Ascending aorta (tissue), 2 donors: Measurements from ENCODE around the gene SAXO1. TPM values are rescaled to one million over a fixed set of nuclear protein-coding genes. Genes with fewer than 3 reads are reported as not detected.

ENCODE experiments used
- DNase-seq, 2 donors: peaks; one replicate each; pipeline ENCODE4 v3.0.0-alpha.2; 2019; ENCODE audit warnings: low spot score in 2 of 2
- H3K27ac ChIP-seq, 2 donors: fragments of 200-600 bp; sonication (generic); one replicate each; pipeline ENCODE4 v1.5.1; 2016 to 2017; ENCODE audit warnings: mild to moderate bottlenecking in 1 of 2
- H3K27me3 ChIP-seq: fragments of 200-600 bp; sonication (generic); one replicate; pipeline ENCODE4 v1.5.1; 2017
- H3K36me3 ChIP-seq, 2 donors: fragments of 200-600 bp; sonication (generic); one replicate each; pipeline ENCODE4 v1.5.1; 2016
- H3K4me1 ChIP-seq, 2 donors: fragments of 200-600 bp; sonication (generic); one replicate each; pipeline ENCODE4 v1.5.1; 2016 to 2017; ENCODE audit warnings: mild to moderate bottlenecking in 1 of 2
- H3K4me3 ChIP-seq, 2 donors: fragments of 200-600 bp; sonication (generic); one replicate each; pipeline ENCODE4 v1.5.1; 2016 to 2017; ENCODE audit warnings: mild to moderate bottlenecking in 1 of 2
- H3K9me3 ChIP-seq, 2 donors: fragments of 200-600 bp; sonication (generic); one replicate each; pipeline ENCODE4 v1.5.1; 2016
- CTCF ChIP-seq, 3 experiments: fragments of 200-600 bp in 2 of 3; fragments of 450-650 bp in 1 of 3; sonication (generic) in 2 of 3; IDR thresholded peaks; one replicate each; pipeline ENCODE4 v1.5.1; 2016 to 2019; ENCODE audit warnings: antibody characterized with exemption in 3 of 3, mild to moderate bottlenecking in 1 of 3, moderate library complexity in 1 of 3
- intact Hi-C: fragments of 100-400 bp; cut with DNase I; formaldehyde crosslinking; loops from one replicate; pipeline ENCODE4 v1.15.1; 2023
- total RNA-seq: library from RNA; depleted of rRNA; stranded (reverse); fragments of >200 nt; gene quantifications from one replicate; pipeline ENCODE4 v1.1.0, GENCODE V29; 2016

Gene SAXO1
- total RNA-seq, 1 donor from 2014 or later, result 0.11 TPM

GRCh38 chr9:18893046-18893445 lies 140.0 kb downstream of the SAXO1 start:
- peaks cover 17 to 39% of the 10 kb centered on the region in 2 donors for H3K36me3 ChIP-seq
- H3K9me3 ChIP-seq, result peaks cover 0 to 21% of the 10 kb centered on the region in 2 donors
- no peak for TF ChIP-seq CTCF (IDR thresholded peaks at IDR 0.05)
- no peak overlapping the region for H3K27ac ChIP-seq
- no peak for DNase-seq
- intact Hi-C loops, result no loop called here
- H3K4me3 ChIP-seq, result no peak overlapping the region
- H3K4me1 ChIP-seq, result no peaks in the 10 kb centered on the region
- no peaks in the 10 kb centered on the region for H3K27me3 ChIP-seq

GRCh38 chr9:18891946-18892670 lies 140.9 kb downstream of the SAXO1 start:
- Histone ChIP-seq H3K27me3 (no peaks in the 10 kb centered on the region), H3K9me3 (peaks cover 0 to 21% of the 10 kb centered on the region in 2 donors), H3K27ac (no peak overlapping the region), H3K4me3 (no peak overlapping the region), H3K36me3 (peaks cover 16 to 39% of the 10 kb centered on the region in 2 donors), H3K4me1 (no peaks in the 10 kb centered on the region)
- DNase-seq, result no peak
- no peak for TF ChIP-seq CTCF (IDR thresholded peaks at IDR 0.05)
- intact Hi-C loops, result no loop called here

GRCh38 chr9:18890372-18890771 lies 142.6 kb downstream of the SAXO1 start:
- Histone ChIP-seq H3K36me3 (peaks cover 9 to 33% of the 10 kb centered on the region in 2 donors), H3K27me3 (no peaks in the 10 kb centered on the region)

GRCh38 chr9:18889550-18889949 lies 143.5 kb downstream of the SAXO1 start:
- H3K36me3 ChIP-seq, result peaks cover 9 to 29% of the 10 kb centered on the region in 2 donors
- intact Hi-C loops, result no loop called here
- no peak overlapping the region for H3K4me3 ChIP-seq
- no peaks in the 10 kb centered on the region for H3K27me3 ChIP-seq
- DNase-seq, result no peak
- no peak overlapping the region for H3K27ac ChIP-seq
- TF ChIP-seq CTCF (IDR thresholded peaks at IDR 0.05), result no peak
- H3K4me1 ChIP-seq, result no peaks in the 10 kb centered on the region
- H3K9me3 ChIP-seq, result peaks cover 0 to under 1% of the 10 kb centered on the region in 2 donors

More at GRCh38 chr9:18890372-18890771, 142.6 kb downstream of the SAXO1 start:
- DNase-seq, result no peak
- no peak overlapping the region for H3K27ac ChIP-seq
- no peak overlapping the region for H3K4me3 ChIP-seq
- intact Hi-C loops, result no loop called here
- H3K9me3 ChIP-seq, result peaks cover 0 to 8% of the 10 kb centered on the region in 2 donors
- no peak for TF ChIP-seq CTCF (IDR thresholded peaks at IDR 0.05)
- H3K4me1 ChIP-seq, result no peaks in the 10 kb centered on the region

GRCh38 chr9:18888290-18888689 lies 144.7 kb downstream of the SAXO1 start:
- H3K27me3 ChIP-seq, result no peaks in the 10 kb centered on the region
- peaks cover 9 to 25% of the 10 kb centered on the region in 2 donors for H3K36me3 ChIP-seq
- intact Hi-C loops, result no loop called here
- no peaks in the 10 kb centered on the region for H3K4me1 ChIP-seq
- DNase-seq, result no peak
- no peak for TF ChIP-seq CTCF (IDR thresholded peaks at IDR 0.05)
- no peak overlapping the region for H3K4me3 ChIP-seq
- no peak overlapping the region for H3K27ac ChIP-seq
- H3K9me3 ChIP-seq, result no peaks in the 10 kb centered on the region
